NCI-H128 (cell line): Measurements from ENCODE around the gene ULK1.

Experiments
- DNase-seq: peaks from one replicate; lab custom pipeline; 2025; ENCODE audit not compliant: unreplicated experiment; lab: John Stamatoyannopoulos, UW

ULK1 gene

GRCh38 chr12:131962069-131962468 lies 67.6 kb downstream of the ULK1 start:
- no peak for DNase-seq

- DNase-seq = no peak
Measured at GRCh38 chr12:131963381-131963780, 69.0 kb downstream of the ULK1 start.

- DNase-seq = no peak
Measured at GRCh38 chr12:131965073-131965472, 70.7 kb downstream of the ULK1 start.

- DNase-seq = no peak
Measured at GRCh38 chr12:131971226-131971625, 76.8 kb downstream of the ULK1 start.
